ENCODE results near the gene ZNF219.

Gene ZNF219

GRCh38 chr14:21101802-21102413 lies 3.5 kb upstream of the ZNF219 start:
- DNase-seq (ENCODE audit: low spot score) = no peak

- DNase-seq (ENCODE audit: low spot score) = no peak
Observed at GRCh38 chr14:21100931-21101330, 2.5 kb upstream of the ZNF219 start, which contains the start of gene TMEM253. Gene TMEM253, plus strand, starts transcription at chr14:21101066. Its CDS starts 278 bp downstream, at chr14:21101344.

GRCh38 chr14:21099596-21099985 lies 1.1 kb upstream of the ZNF219 start:
- no peak for DNase-seq (ENCODE audit: low spot score)

GRCh38 chr14:21098892-21099595 lies 589 bp upstream of the ZNF219 start:
- DNase-seq (ENCODE audit: low spot score) = peak; percentile 41

GRCh38 chr14:21097636-21098075 lies 799 bp downstream of the ZNF219 start:
- no peak for DNase-seq (ENCODE audit: low spot score)

GRCh38 chr14:21096978-21097635 lies 1.3 kb downstream of the ZNF219 start:
- DNase-seq (ENCODE audit: low spot score) = no peak

GRCh38 chr14:21096438-21096837 lies 2.0 kb downstream of the ZNF219 start:
- no peak for DNase-seq (ENCODE audit: low spot score)

- DNase-seq (ENCODE audit: low spot score) = no peak
Observed at GRCh38 chr14:21095430-21096205, 2.8 kb downstream of the ZNF219 start.

- DNase-seq (ENCODE audit: low spot score) = no peak
Observed at GRCh38 chr14:21093769-21094681, 4.4 kb downstream of the ZNF219 start.

GRCh38 chr14:21093018-21093417 lies 5.4 kb downstream of the ZNF219 start:
- no peak for DNase-seq (ENCODE audit: low spot score)

- peak; percentile 87 for DNase-seq (ENCODE audit: low spot score)
Observed at GRCh38 chr14:21092273-21093011, 6.0 kb downstream of the ZNF219 start.

GRCh38 chr14:21091821-21092272 lies 6.6 kb downstream of the ZNF219 start:
- no peak for DNase-seq (ENCODE audit: low spot score)

GRCh38 chr14:21090940-21091663 lies 7.4 kb downstream of the ZNF219 start:
- DNase-seq (ENCODE audit: low spot score) = no peak

- DNase-seq (ENCODE audit: low spot score) = peak; percentile 27
Observed at GRCh38 chr14:21090194-21090939, 8.1 kb downstream of the ZNF219 start.

- no peak for DNase-seq (ENCODE audit: low spot score)
Observed at GRCh38 chr14:21089877-21090193, 8.6 kb downstream of the ZNF219 start.

- no peak for DNase-seq (ENCODE audit: low spot score)
Observed at GRCh38 chr14:21089271-21089670, 9.2 kb downstream of the ZNF219 start.

- DNase-seq (ENCODE audit: low spot score) = no peak
Observed at GRCh38 chr14:21088687-21089086, 9.8 kb downstream of the ZNF219 start.

- no peak for DNase-seq (ENCODE audit: low spot score)
Observed at GRCh38 chr14:21087294-21088091, 11.0 kb downstream of the ZNF219 start.

Data from hematopoietic multipotent progenitor cell treated with erythropoietin and hydrocortisone succinate and interleukin-3 and kit ligand, for 15 days (in vitro differentiated cells).